Dedifferentiated amniotic fluid mesenchymal stem cell (primary cell): Measurements from ENCODE around the gene FOXP3.
A peak's percentile ranks its signal among the peaks of the same experiment; 100 is the strongest.
"Not testable (repeated sequence)": the region's sequence is repeated elsewhere in the genome, so short reads cannot be mapped to it uniquely, and the experiment has no call there.

Experiments
- DNase-seq: peaks from one replicate; pipeline ENCODE4 v3.0.0-alpha.2; 2016; ENCODE audit errors: extremely low spot score

Gene FOXP3, protein sequence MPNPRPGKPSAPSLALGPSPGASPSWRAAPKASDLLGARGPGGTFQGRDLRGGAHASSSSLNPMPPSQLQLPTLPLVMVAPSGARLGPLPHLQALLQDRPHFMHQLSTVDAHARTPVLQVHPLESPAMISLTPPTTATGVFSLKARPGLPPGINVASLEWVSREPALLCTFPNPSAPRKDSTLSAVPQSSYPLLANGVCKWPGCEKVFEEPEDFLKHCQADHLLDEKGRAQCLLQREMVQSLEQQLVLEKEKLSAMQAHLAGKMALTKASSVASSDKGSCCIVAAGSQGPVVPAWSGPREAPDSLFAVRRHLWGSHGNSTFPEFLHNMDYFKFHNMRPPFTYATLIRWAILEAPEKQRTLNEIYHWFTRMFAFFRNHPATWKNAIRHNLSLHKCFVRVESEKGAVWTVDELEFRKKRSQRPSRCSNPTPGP

GRCh38 chrX:49264460-49264859 is at the start of gene FOXP3:
TSS of gene FOXP3 (minus strand) at chrX:49264710. CDS start at chrX:49258505, 6,205 bp downstream.
- DNase-seq: no peak

DNA sequence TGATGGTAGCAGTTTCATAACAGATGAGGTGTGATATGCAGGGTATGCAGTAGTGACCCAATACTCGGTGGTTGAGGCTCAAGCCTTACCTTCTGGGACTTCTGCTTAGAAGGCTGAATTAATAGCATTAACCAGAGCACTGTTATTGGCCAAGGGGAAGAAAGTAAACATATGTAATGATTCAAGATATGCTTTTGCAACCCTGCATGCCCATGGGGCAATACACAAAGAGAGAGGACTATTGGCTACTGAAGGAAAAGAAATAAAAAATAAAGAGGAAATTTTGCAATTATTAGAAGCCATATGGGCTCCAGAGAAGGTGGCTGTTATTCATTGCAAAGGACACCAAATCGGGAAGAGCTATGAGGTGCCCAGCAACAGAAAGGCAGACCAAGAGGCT is 47.7 kb upstream of the FOXP3 start:
- no peak for DNase-seq

GRCh38 chrX:49310371-49310770 is 45.9 kb upstream of the FOXP3 start:
- DNase-seq: no peak

DNA sequence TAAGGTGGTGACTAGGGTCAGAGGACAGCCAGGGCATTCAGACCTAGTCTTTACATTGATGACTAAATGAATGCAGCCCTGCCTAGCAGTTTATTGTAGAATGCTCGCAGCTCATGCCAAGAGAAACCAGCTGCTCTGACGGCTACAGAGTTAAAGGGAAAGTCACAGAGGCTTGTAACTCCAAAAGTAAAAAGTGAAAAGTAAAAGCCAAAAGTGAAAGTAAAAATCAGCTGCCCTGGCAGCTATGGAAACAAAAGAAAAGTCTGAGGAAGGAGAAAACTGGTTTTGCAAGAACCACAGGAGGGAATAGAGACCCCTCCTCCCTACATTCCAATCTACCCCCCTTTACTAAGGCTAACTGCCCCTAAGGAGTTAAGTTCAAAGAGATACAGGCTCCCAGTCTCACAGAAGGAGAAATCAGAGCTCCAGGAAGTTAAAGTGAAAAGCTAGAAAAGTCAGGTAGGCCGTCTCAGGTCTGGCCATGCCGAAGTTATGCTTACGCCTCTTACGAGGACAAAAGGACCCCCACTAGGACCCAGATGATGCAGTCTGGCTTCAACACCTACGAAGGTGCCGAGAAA is 45.0 kb upstream of the FOXP3 start:
- DNase-seq: peak; percentile 26

- DNase-seq: no peak
These were observed 44.2 kb upstream of the FOXP3 start for GRCh38 chrX:49308604-49309269.

DNA sequence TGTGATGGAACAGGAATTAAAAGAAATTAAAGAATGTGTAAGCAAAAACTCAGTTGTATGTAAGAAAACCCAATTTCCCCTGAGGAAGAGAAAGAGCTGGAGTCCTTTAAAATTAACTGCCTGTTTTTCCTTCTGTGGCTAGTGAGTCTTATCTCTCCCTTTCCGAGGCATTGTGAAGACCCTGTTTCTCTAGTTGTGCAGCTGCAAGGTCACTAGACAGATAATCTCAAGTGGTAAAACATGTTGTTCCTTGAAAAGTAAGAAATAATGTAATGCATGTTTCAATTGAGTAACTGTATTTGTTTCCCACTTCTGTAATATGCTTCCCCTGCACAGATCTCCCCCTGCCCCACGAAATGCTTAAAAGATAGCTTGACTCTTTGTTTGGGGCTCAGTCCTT is 43.3 kb upstream of the FOXP3 start:
- DNase-seq: not testable (repeated sequence)

GRCh38 chrX:49303346-49303745 is 38.8 kb upstream of the FOXP3 start, which contains the start of gene GAGE10:
TSS of gene GAGE10 (plus strand) at chrX:49303646. CDS start at chrX:49304860, 1,214 bp downstream.
- DNase-seq: no peak

DNA sequence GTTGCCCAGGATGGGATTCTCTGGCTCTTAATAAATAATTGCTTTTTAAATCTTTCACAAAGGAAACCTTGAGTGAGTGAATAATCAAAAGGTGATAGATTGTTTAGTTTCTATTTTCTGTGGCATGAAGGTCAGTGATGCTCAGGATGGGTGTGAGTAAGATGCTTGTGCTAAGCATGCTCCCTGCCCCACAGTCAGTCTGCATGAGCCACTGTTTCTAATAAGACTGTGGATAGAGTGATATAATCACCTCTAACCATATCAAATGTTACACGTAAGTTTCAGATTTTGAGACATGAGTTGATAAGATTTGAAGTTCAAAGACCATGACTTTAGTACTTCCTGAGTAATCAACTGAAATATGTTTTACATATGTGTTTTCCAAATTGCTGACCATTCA is 36.2 kb upstream of the FOXP3 start:
- no peak for DNase-seq

DNA sequence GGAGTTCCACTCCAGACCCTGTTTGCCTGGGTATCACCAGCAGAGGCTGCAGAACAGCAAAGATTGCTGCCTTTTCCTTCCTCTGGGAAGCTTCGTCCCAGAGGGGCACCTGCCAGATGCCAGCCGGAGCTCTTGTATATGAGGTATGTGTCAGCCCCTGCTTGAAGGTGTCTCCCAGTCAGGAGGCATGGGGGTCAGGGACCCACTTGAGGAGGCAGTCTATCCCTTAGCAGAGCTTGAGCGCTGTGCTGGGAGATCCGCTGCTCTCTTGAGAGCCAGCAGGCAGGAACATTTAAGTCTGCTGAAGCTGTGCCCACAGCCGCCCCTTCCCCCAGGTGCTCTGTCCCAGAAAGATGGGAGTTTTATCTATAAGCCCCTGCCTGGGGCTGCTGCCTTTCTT is 34.8 kb upstream of the FOXP3 start:
- not testable (repeated sequence) for DNase-seq

DNA sequence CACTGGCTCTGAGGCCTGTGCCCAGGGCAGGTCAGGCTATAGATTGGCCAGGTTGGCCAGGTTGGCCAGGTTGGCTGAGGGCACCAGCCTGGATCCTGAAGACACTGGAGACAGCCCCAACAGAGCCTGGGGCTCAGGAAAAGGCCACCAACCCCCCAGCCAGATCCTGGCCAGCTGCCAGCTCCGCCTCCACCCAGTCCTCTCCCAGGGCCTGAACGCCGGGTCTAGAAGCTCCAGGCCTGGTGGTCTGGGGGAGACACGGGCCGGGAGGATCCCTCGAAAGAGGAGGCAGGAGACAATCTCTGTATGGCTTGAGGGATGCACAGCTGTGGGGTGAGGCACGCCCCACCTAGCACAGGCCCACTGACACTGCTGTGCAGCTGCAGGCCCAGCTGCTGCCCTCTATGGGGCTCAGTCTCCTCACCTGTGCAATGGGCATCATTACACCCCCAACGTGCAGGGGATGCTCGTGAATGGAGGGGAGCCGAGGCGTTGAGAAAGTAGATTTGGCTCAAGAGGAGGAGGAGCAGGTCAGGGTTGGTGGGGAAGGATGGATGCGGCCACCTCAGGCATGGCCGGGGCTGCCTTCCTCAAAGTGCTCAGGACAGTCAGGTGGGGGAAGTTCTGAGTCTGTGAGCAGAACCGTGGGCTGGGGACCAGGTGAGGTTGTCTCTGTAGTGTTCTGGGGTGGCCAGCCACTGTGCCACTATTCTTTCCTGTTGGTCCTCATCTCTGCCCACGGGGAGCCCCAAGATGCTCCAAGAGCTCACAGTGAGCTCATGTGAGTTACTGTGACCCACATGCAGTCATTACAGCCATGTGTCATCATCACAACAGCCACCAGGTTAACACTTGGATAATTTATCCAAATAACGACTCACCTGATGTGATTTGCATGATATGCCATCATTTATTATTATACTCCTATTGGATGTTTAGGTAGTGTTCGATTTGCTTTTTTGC is 28.2 kb upstream of the FOXP3 start:
- DNase-seq: no peak

- DNase-seq: no peak
These were observed 27.3 kb upstream of the FOXP3 start for GRCh38 chrX:49291615-49292337.

DNA sequence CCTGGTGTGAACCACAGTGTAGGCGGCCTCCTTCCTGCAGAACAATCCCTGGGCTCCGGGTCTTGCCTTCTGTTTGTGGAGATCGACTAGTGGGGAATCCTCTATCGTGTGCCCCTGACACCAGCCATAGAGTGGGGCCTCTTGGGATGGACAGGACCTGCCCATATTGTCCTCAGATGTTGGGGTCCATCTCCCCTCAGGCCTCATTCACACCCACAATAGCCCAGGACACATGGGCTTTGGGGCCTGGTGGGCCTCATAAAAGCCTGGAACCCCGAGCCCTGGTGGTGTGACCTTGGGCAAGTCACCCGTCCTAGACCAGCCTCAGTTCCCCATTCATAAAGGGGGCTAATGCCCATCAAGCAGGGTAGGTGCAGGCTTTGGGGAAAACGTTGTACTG is 25.7 kb upstream of the FOXP3 start:
- no peak for DNase-seq

GRCh38 chrX:49287665-49288064 is 23.2 kb upstream of the FOXP3 start:
- DNase-seq: no peak

DNA sequence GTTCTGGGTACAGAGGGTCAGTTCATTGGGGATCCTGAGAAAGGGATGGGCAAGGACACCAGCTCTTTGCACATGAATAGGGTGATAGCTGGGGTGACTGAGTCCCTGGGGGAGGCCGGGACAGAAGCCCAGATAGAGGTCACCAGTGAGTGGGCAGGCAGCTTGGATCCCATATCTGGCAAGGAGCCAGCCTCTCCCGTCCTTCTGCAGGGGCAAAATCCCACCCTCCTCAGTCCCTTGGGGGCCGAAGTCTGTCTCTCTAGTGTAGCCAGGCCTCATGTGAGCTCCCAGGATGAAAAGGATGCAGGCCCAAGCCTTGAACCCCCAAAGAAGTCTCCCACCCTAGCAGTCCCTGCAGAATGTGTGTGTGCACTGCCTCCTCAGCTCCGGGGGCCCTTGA is 22.1 kb upstream of the FOXP3 start:
- no peak for DNase-seq

GRCh38 chrX:49286136-49286535 is 21.6 kb upstream of the FOXP3 start:
- DNase-seq: no peak

DNA sequence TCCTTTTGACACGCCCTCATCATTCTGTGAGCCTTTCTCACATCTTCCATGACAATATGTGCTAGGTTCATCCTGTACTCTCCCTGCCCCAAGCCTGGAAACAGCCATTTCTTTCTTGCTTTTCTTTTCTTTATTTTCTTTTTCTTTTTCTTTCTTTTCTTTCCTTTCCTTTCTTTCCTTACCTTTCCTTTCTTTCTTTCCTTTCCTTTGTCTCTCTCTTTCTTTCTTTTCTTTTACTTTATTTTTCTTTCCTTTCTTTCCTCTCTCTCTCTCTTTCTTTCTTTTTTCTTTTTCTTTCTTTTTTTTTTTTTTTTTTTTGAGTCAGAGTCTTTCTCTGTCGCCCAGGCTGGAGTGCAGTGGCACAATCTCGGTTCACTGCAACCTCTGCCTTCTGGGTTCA is 19.7 kb upstream of the FOXP3 start:
- no peak for DNase-seq

- DNase-seq: no peak
These were observed 18.1 kb upstream of the FOXP3 start for GRCh38 chrX:49282647-49283011.

DNA sequence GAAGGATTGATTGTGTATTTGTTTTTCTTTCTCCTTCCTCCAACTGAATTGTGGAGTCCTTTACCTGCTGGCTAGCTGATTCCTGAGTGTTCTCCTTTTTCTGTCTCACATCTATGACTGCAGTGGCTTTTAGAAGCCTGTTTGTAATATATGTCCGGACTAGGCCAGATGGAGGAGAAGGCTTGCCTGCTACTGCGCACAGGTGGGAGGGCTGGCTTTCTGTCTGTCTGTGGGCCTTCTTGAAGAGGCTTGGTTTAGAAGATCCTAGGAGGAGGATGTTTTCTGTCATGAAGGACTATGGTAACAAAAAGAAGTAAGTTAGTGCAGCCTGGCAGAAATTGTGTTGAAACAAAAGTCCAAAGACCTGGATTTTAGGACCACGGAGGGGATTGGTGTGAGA is 13.6 kb upstream of the FOXP3 start:
- no peak for DNase-seq

DNA sequence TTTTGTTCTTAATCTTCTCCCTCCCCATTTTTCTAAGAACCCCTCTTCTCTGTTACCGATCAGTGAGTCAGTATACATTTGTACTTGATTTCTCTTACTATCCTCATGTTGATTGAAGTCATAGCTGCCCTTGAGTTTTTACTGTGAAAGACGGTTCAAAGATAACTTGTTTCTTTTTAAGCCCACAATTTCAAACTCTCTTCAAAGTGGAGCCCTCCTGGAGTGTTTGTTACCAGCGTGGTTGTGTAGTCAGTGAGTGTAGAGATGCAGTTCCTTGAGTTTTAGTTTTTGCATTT is 13.0 kb upstream of the FOXP3 start:
- DNase-seq: no peak

GRCh38 chrX:49276671-49277534 is 12.4 kb upstream of the FOXP3 start:
- no peak for DNase-seq
